GM12874 (cell line): ENCODE measurements around the gene YAF2.

Experiments used
- CTCF ChIP-seq: IDR thresholded peaks from 2 replicates; pipeline ENCODE4 v1.5.1; 2011; ENCODE audit warnings: low read depth, mild to moderate bottlenecking, control low read depth, low read length, moderate library complexity; ENCODE audit not compliant: insufficient read depth

The YAF2 gene

GRCh38 chr12:42172441-42173210, 65.4 kb downstream of the YAF2 start:
- no peak for TF ChIP-seq CTCF

GRCh38 chr12:42167711-42168110, 70.3 kb downstream of the YAF2 start:
- no peak for TF ChIP-seq CTCF

- TF ChIP-seq CTCF: no peak
These were observed 71.5 kb downstream of the YAF2 start for GRCh38 chr12:42166501-42166900.

- no peak for TF ChIP-seq CTCF
These were observed 74.1 kb downstream of the YAF2 start for GRCh38 chr12:42163913-42164312.

DNA sequence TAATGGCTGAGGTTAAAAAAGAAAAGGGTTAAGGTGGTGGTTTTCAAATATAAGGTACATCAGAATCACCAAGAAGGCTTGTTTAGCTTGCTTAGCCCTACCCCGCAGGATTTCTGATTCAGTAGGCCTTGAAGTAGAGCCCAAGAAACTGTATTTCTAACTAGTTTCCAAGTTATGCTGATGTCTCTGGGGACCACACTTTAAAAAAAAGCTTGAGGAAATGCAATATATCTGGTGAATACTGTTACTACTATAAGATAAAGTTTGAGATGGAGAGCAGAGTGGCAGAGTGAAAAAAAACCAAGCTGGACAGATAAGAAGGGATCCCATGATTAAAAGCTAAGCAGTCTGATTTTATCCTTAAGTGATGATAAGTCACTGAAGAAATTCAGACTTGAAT, 75.1 kb downstream of the YAF2 start:
- TF ChIP-seq CTCF: no peak

GRCh38 chr12:42162193-42162592, 75.9 kb downstream of the YAF2 start:
- no peak for TF ChIP-seq CTCF

GRCh38 chr12:42161529-42161928, 76.5 kb downstream of the YAF2 start:
- TF ChIP-seq CTCF: no peak
